GM23338 (cell line): ENCODE measurements around the gene SYNE2.

ENCODE experiments used
- CREB1 ChIP-seq: fragments of 250-450 bp; sonication (Bioruptor Pico); IDR thresholded peaks from 2 replicates; pipeline ENCODE4 v1.5.0; 2020; ENCODE audit warnings: low read depth, mild to moderate bottlenecking, moderate library complexity
- EZH2 ChIP-seq: fragments of 200-600 bp; sonication (generic); IDR thresholded peaks from one replicate; pipeline ENCODE4 v1.8.0; 2017; ENCODE audit warnings: antibody characterized with exemption, mild to moderate bottlenecking, low read depth; ENCODE audit not compliant: unreplicated experiment
- EZH2phosphoT487 ChIP-seq: fragments of 200-600 bp; sonication (generic); IDR thresholded peaks from one replicate; pipeline ENCODE4 v1.8.1; 2018; ENCODE audit warnings: antibody characterized with exemption; ENCODE audit not compliant: unreplicated experiment
- JUNB ChIP-seq: IDR thresholded peaks from one replicate; pipeline ENCODE4 v1.6.1; 2016; ENCODE audit warnings: antibody characterized with exemption; ENCODE audit not compliant: unreplicated experiment
- NANOG ChIP-seq: IDR thresholded peaks from 2 replicates; pipeline ENCODE4 v1.6.1; 2016; ENCODE audit warnings: antibody characterized with exemption, borderline replicate concordance
- POLR2AphosphoS5 ChIP-seq: IDR thresholded peaks from 2 replicates; pipeline ENCODE4 v1.6.1; 2016; ENCODE audit warnings: antibody characterized with exemption, low read depth
- STAT1 ChIP-seq: IDR thresholded peaks from one replicate; pipeline ENCODE4 v1.6.1; 2016; ENCODE audit warnings: antibody characterized with exemption; ENCODE audit not compliant: unreplicated experiment
- ZNF114 ChIP-seq: fragments of 250-450 bp; sonication (Bioruptor Pico); IDR thresholded peaks from 2 replicates; pipeline ENCODE4 v1.5.0; 2020; ENCODE audit warnings: mild to moderate bottlenecking, moderate library complexity
- ZNF331 ChIP-seq: fragments of 250-450 bp; sonication (Bioruptor Pico); IDR thresholded peaks from 2 replicates; pipeline ENCODE4 v1.5.0; 2020; ENCODE audit warnings: low read depth, mild to moderate bottlenecking, moderate library complexity
- TF ChIP-seq, protein P1 (sequence below): fragments of 250-450 bp; sonication (Bioruptor Pico); IDR thresholded peaks from 2 replicates; pipeline ENCODE4 v1.5.0; 2020; ENCODE audit warnings: mild to moderate bottlenecking, moderate library complexity
- TF ChIP-seq, protein P2 (sequence below), 2 experiments: fragments of 200-600 bp in 1 of 2; sonication (generic) in 1 of 2; conservative IDR thresholded peaks; 2 replicates each; pipeline versions ENCODE4 v1.5.1 to v1.6.1; 2016 to 2017; ENCODE audit warnings: antibody characterized with exemption in 2 of 2, low read depth in 2 of 2, mild to moderate bottlenecking in 2 of 2, moderate library complexity in 1 of 2
- TF ChIP-seq, protein P3 (sequence below): IDR thresholded peaks from one replicate; pipeline ENCODE4 v1.6.1; 2018; ENCODE audit warnings: antibody characterized with exemption; ENCODE audit not compliant: unreplicated experiment
- TF ChIP-seq, protein P4 (sequence below): IDR thresholded peaks from 2 replicates; pipeline ENCODE4 v1.6.1; 2016; ENCODE audit warnings: antibody characterized with exemption

DNA sequence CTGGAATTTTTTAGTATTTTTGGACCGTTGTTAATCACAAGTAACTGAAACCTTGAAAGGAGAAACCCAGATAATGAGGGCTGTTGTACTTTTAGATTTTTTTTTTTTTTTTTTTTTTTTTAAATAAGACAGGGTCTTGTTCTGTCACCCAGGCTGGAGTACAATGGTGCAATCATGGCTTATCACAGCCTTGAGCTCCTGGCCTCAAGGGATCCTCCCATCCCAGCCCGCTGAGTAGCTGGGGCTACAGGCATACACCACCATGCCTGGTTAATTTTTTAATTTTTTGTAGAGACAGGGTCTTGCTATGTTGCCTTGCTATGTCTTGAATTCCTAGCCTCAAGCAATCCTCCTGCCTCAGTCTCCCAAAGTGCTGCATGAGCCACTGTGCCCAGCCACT, 211.6 kb downstream of the SYNE2 start:
- TF ChIP-seq, protein P1, sequence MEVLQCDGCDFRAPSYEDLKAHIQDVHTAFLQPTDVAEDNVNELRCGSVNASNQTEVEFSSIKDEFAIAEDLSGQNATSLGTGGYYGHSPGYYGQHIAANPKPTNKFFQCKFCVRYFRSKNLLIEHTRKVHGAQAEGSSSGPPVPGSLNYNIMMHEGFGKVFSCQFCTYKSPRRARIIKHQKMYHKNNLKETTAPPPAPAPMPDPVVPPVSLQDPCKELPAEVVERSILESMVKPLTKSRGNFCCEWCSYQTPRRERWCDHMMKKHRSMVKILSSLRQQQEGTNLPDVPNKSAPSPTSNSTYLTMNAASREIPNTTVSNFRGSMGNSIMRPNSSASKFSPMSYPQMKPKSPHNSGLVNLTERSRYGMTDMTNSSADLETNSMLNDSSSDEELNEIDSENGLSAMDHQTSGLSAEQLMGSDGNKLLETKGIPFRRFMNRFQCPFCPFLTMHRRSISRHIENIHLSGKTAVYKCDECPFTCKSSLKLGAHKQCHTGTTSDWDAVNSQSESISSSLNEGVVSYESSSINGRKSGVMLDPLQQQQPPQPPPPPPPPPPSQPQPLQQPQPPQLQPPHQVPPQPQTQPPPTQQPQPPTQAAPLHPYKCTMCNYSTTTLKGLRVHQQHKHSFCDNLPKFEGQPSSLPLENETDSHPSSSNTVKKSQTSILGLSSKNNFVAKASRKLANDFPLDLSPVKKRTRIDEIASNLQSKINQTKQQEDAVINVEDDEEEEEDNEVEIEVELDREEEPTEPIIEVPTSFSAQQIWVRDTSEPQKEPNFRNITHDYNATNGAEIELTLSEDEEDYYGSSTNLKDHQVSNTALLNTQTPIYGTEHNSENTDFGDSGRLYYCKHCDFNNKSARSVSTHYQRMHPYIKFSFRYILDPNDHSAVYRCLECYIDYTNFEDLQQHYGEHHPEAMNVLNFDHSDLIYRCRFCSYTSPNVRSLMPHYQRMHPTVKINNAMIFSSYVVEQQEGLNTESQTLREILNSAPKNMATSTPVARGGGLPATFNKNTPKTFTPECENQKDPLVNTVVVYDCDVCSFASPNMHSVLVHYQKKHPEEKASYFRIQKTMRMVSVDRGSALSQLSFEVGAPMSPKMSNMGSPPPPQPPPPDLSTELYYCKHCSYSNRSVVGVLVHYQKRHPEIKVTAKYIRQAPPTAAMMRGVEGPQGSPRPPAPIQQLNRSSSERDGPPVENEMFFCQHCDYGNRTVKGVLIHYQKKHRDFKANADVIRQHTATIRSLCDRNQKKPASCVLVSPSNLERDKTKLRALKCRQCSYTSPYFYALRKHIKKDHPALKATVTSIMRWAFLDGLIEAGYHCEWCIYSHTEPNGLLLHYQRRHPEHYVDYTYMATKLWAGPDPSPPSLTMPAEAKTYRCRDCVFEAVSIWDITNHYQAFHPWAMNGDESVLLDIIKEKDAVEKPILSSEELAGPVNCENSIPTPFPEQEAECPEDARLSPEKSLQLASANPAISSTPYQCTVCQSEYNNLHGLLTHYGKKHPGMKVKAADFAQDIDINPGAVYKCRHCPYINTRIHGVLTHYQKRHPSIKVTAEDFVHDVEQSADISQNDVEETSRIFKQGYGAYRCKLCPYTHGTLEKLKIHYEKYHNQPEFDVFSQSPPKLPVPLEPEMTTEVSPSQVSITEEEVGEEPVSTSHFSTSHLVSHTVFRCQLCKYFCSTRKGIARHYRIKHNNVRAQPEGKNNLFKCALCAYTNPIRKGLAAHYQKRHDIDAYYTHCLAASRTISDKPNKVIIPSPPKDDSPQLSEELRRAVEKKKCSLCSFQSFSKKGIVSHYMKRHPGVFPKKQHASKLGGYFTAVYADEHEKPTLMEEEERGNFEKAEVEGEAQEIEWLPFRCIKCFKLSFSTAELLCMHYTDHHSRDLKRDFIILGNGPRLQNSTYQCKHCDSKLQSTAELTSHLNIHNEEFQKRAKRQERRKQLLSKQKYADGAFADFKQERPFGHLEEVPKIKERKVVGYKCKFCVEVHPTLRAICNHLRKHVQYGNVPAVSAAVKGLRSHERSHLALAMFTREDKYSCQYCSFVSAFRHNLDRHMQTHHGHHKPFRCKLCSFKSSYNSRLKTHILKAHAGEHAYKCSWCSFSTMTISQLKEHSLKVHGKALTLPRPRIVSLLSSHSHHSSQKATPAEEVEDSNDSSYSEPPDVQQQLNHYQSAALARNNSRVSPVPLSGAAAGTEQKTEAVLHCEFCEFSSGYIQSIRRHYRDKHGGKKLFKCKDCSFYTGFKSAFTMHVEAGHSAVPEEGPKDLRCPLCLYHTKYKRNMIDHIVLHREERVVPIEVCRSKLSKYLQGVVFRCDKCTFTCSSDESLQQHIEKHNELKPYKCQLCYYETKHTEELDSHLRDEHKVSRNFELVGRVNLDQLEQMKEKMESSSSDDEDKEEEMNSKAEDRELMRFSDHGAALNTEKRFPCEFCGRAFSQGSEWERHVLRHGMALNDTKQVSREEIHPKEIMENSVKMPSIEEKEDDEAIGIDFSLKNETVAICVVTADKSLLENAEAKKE (CRISPR knock-in tag), result no peak
- TF ChIP-seq, protein P2, sequence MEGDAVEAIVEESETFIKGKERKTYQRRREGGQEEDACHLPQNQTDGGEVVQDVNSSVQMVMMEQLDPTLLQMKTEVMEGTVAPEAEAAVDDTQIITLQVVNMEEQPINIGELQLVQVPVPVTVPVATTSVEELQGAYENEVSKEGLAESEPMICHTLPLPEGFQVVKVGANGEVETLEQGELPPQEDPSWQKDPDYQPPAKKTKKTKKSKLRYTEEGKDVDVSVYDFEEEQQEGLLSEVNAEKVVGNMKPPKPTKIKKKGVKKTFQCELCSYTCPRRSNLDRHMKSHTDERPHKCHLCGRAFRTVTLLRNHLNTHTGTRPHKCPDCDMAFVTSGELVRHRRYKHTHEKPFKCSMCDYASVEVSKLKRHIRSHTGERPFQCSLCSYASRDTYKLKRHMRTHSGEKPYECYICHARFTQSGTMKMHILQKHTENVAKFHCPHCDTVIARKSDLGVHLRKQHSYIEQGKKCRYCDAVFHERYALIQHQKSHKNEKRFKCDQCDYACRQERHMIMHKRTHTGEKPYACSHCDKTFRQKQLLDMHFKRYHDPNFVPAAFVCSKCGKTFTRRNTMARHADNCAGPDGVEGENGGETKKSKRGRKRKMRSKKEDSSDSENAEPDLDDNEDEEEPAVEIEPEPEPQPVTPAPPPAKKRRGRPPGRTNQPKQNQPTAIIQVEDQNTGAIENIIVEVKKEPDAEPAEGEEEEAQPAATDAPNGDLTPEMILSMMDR (conservative IDR thresholded peaks at IDR 0.05; ENCODE audit: low read depth in 2 of 2), result no peak
- TF ChIP-seq EZH2 (no peak), STAT1 (no peak), POLR2AphosphoS5 (no peak), ZNF114 (CRISPR knock-in tag) (no peak), CREB1 (no peak), EZH2phosphoT487 (no peak), ZNF331 (CRISPR knock-in tag) (no peak), JUNB (no peak), NANOG (no peak)
- TF ChIP-seq, protein P3, sequence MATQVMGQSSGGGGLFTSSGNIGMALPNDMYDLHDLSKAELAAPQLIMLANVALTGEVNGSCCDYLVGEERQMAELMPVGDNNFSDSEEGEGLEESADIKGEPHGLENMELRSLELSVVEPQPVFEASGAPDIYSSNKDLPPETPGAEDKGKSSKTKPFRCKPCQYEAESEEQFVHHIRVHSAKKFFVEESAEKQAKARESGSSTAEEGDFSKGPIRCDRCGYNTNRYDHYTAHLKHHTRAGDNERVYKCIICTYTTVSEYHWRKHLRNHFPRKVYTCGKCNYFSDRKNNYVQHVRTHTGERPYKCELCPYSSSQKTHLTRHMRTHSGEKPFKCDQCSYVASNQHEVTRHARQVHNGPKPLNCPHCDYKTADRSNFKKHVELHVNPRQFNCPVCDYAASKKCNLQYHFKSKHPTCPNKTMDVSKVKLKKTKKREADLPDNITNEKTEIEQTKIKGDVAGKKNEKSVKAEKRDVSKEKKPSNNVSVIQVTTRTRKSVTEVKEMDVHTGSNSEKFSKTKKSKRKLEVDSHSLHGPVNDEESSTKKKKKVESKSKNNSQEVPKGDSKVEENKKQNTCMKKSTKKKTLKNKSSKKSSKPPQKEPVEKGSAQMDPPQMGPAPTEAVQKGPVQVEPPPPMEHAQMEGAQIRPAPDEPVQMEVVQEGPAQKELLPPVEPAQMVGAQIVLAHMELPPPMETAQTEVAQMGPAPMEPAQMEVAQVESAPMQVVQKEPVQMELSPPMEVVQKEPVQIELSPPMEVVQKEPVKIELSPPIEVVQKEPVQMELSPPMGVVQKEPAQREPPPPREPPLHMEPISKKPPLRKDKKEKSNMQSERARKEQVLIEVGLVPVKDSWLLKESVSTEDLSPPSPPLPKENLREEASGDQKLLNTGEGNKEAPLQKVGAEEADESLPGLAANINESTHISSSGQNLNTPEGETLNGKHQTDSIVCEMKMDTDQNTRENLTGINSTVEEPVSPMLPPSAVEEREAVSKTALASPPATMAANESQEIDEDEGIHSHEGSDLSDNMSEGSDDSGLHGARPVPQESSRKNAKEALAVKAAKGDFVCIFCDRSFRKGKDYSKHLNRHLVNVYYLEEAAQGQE, result no peak
- TF ChIP-seq, protein P4, sequence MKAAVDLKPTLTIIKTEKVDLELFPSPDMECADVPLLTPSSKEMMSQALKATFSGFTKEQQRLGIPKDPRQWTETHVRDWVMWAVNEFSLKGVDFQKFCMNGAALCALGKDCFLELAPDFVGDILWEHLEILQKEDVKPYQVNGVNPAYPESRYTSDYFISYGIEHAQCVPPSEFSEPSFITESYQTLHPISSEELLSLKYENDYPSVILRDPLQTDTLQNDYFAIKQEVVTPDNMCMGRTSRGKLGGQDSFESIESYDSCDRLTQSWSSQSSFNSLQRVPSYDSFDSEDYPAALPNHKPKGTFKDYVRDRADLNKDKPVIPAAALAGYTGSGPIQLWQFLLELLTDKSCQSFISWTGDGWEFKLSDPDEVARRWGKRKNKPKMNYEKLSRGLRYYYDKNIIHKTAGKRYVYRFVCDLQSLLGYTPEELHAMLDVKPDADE, result no peak
